Measurements from ENCODE around the gene APOBEC3B. TPM values are rescaled to one million over a fixed set of nuclear protein-coding genes. Genes with fewer than 3 reads are reported as not detected.
"Not testable (repeated sequence)": the region's sequence is repeated elsewhere in the genome, so short reads cannot be mapped to it uniquely, and the experiment has no call there.

The APOBEC3B gene
- total and polyA plus RNA-seq, 2 donors (not counting 3 experiments of a cell fraction or from before 2014, with no cell fraction given): 10.3 to 19.9 TPM

DNA sequence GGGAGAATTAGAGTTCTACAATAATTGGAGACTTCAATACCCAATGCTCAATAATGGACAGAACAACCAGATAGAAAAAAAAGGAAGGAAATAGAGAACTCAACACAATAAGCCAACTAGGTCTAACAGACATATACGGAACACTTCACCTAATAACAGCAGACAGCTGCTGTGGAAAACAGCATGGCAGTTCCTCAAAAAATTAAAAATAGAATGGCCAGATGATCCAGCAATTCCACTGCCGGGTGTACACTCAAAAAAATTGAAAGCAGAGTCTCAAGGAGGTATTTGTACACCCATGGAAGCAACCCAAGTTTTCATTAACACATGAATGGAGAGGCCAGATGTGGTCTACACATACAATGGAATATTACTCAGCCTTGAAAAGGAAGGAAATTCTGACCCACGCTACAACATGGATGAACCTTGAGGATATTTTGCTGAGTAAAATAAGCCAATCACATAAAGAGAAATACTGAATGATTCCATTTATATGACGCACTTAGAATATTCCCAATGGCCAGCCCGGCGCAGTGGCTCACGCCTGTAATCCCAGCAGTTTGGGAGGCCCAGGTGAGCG, 26.2 kb downstream of the APOBEC3B start:
- dilution Hi-C loops (cut with MboI; ENCODE audit: extremely low pct_ligation_motif_present, low sequenced_read_pairs); DNase-seq (ENCODE audit: low read depth, low spot score); H3K79me2 ChIP-seq (ENCODE audit: control insufficient read depth, insufficient read depth, low read length); FAIRE-seq; H3K9me1 ChIP-seq (replicated peaks; ENCODE audit: control insufficient read depth, extremely low read depth, insufficient read depth, low read length); BruUV-seq (replicated peaks); H3K9ac ChIP-seq (replicated peaks; ENCODE audit: extremely low read depth, insufficient read depth, low read length); H3K4me3 ChIP-seq (replicated peaks in 1 of 3; ENCODE audit: insufficient read depth in 1 of 3, low read depth in 1 of 3, low read length in 3 of 3); H2AFZ ChIP-seq (ENCODE audit: low read depth, low read length); H3K27me3 ChIP-seq (ENCODE audit: control insufficient read depth in 2 of 2, insufficient read depth in 2 of 2, low read length in 2 of 2); H4K20me1 ChIP-seq (replicated peaks; ENCODE audit: control insufficient read depth, extremely low read depth, insufficient read depth, low read length); H3K36me3 ChIP-seq (ENCODE audit: control insufficient read depth in 2 of 2, extremely low read depth in 1 of 2, insufficient read depth in 2 of 2, low read length in 2 of 2); H3K4me1 ChIP-seq (ENCODE audit: control insufficient read depth, extremely low read depth, insufficient read depth, low read length); POLR2A ChIA-PET; H3K27ac ChIP-seq (ENCODE audit: insufficient read depth, low read depth, low read length); H3K9me3 ChIP-seq (replicated peaks; ENCODE audit: control insufficient read depth, insufficient read depth, low read length); H3K4me2 ChIP-seq (ENCODE audit: insufficient read depth, low read length): not testable (repeated sequence)
- CTCF ChIA-PET: interaction anchor here (0.7 to 8.1 kb wide), 6 partner anchors 38 to 296 kb away, joined by 4 to 70 read pairs (median 4); no protein-coding TSS in a partner anchor
- intact Hi-C loops (cut with micrococcal nuclease): loop anchor here (10.0 kb wide), 1 partner anchor 306 kb away; the partner anchor contains the start of gene RPL3

DNA sequence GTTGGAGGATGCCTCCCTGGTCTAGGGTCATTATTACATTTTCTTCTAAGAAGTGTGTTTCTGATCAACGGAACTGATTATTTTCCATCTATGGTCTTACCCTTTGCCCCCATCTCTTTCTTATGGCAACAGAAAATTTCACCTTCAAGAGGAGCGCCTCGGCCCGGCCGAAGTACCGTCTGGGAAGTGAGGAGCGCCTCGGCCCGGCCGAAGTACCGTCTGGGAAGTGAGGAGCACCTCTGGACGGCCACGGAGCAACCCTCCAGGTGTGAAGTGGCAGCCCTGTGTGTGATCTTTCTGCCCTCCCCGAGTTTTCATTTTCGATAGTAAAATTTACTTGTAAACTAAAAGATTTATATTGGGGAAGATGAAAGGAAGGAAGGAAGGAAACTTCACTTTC, 28.8 kb downstream of the APOBEC3B start:
- no peak overlapping the region for H3K4me3 ChIP-seq (replicated peaks in 1 of 3; ENCODE audit: insufficient read depth in 1 of 3, low read depth in 1 of 3, low read length in 3 of 3)
- H3K9me3 ChIP-seq (replicated peaks; ENCODE audit: control insufficient read depth, insufficient read depth, low read length): no peaks in the 10 kb centered on the region
- intact Hi-C loops (cut with micrococcal nuclease): no loop called here
- ChIA-PET CTCF (no interaction called here), POLR2A (no interaction called here)
- H3K4me2 ChIP-seq (ENCODE audit: insufficient read depth, low read length): no peak overlapping the region
- peaks cover 3% of the 10 kb centered on the region for H3K4me1 ChIP-seq (ENCODE audit: control insufficient read depth, extremely low read depth, insufficient read depth, low read length)
- no TSS peak for BruUV-seq (replicated peaks)
- H3K27ac ChIP-seq (ENCODE audit: insufficient read depth, low read depth, low read length): no peak overlapping the region
- dilution Hi-C loops (cut with MboI; ENCODE audit: extremely low pct_ligation_motif_present, low sequenced_read_pairs): no loop called here
- TF ChIP-seq POLR2A (IDR thresholded peaks at IDR 0.05; ENCODE audit: low read depth, low read length) (no peak), JUN (IDR thresholded peaks at IDR 0.05; ENCODE audit: borderline replicate concordance, insufficient read depth, insufficient read length, low read depth) (no peak), GATA2 (IDR thresholded peaks at IDR 0.05; ENCODE audit: insufficient read depth, insufficient read length, low read depth, low read length) (no peak), POLR2AphosphoS5 (IDR thresholded peaks at IDR 0.05; ENCODE audit: insufficient read depth, low read depth, low read length) (no peak), FOS (IDR thresholded peaks at IDR 0.05; ENCODE audit: borderline replicate concordance, insufficient read depth, low read length) (no peak), MYC (IDR thresholded peaks at IDR 0.05; ENCODE audit: low read depth, low read length) (no peak), EZH2 (IDR thresholded peaks at IDR 0.05; ENCODE audit: borderline replicate concordance, low read depth, low read length, severe bottlenecking) (no peak)
- TF ChIP-seq, protein P1, sequence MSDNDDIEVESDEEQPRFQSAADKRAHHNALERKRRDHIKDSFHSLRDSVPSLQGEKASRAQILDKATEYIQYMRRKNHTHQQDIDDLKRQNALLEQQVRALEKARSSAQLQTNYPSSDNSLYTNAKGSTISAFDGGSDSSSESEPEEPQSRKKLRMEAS (IDR thresholded peaks at IDR 0.05; ENCODE audit: insufficient read depth, insufficient read length): no peak
- TF ChIP-seq, protein P2, sequence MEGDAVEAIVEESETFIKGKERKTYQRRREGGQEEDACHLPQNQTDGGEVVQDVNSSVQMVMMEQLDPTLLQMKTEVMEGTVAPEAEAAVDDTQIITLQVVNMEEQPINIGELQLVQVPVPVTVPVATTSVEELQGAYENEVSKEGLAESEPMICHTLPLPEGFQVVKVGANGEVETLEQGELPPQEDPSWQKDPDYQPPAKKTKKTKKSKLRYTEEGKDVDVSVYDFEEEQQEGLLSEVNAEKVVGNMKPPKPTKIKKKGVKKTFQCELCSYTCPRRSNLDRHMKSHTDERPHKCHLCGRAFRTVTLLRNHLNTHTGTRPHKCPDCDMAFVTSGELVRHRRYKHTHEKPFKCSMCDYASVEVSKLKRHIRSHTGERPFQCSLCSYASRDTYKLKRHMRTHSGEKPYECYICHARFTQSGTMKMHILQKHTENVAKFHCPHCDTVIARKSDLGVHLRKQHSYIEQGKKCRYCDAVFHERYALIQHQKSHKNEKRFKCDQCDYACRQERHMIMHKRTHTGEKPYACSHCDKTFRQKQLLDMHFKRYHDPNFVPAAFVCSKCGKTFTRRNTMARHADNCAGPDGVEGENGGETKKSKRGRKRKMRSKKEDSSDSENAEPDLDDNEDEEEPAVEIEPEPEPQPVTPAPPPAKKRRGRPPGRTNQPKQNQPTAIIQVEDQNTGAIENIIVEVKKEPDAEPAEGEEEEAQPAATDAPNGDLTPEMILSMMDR (IDR thresholded peaks at IDR 0.05; ENCODE audit: extremely low read depth in 1 of 2, insufficient read depth in 1 of 2, low read depth in 1 of 2, low read length in 2 of 2): no peak
- FAIRE-seq (no peak), DNase-seq (ENCODE audit: low read depth, low spot score) (no peak)
- H3K9ac ChIP-seq (replicated peaks; ENCODE audit: extremely low read depth, insufficient read depth, low read length): no peak overlapping the region
- no peaks in the 10 kb centered on the region for H3K79me2 ChIP-seq (ENCODE audit: control insufficient read depth, insufficient read depth, low read length)
- H2AFZ ChIP-seq (ENCODE audit: low read depth, low read length): no peak overlapping the region
- H3K27me3 ChIP-seq (ENCODE audit: control insufficient read depth in 2 of 2, insufficient read depth in 2 of 2, low read length in 2 of 2): no peaks in the 10 kb centered on the region
- H3K36me3 ChIP-seq (ENCODE audit: control insufficient read depth in 2 of 2, extremely low read depth in 1 of 2, insufficient read depth in 2 of 2, low read length in 2 of 2): no peaks in the 10 kb centered on the region
- no peaks in the 10 kb centered on the region for H4K20me1 ChIP-seq (replicated peaks; ENCODE audit: control insufficient read depth, extremely low read depth, insufficient read depth, low read length)
- no peaks in the 10 kb centered on the region for H3K9me1 ChIP-seq (replicated peaks; ENCODE audit: control insufficient read depth, extremely low read depth, insufficient read depth, low read length)
